Measurements from ENCODE around the gene NECTIN2.

Gene NECTIN2

DNA sequence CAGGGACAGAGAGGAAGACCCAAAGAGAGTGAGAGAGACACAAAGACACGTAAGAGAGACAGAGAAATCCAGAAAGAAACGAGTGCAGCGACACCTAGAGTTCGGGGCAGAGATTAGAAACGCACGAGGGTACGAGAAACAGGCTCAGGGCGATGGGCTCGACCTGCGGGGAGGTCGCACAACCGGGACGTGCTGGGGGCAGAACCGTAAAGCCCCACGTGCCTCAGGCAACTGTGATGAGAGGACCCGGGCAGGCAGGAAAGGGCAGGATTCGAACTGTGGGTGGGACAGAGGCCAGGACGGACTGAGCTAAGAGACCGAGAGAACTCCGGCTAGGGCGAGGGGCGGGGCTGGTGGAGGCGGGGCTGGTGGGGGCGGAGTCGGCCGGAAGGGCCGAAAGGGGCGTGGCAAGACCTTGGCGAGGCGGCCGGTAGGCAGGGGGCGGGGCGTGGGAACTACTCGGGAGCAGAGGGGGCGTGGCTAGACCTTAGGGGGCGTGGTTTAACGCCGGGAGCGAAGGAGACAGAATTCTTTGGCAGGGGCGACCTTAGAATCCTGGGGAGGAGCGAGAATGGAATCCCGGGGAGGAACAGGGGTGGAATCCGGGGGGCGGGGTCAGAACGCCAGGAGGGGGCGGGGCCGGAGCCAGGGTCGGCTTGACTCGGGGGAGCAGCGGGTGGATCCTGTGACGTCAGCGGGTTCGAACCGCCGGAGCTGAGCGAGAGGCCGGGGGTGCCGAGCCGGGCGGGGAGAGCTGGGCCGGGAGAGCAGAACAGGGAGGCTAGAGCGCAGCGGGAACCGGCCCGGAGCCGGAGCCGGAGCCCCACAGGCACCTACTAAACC lies at the start of gene NECTIN2:
TSS of gene NECTIN2 (plus strand) at position 686 of the 843 bp plus-strand sequence. CDS start 229 bp downstream, outside the sequence.
- peak; percentile 98 for DNase-seq (ENCODE audit: low read depth, low spot score)

DNA sequence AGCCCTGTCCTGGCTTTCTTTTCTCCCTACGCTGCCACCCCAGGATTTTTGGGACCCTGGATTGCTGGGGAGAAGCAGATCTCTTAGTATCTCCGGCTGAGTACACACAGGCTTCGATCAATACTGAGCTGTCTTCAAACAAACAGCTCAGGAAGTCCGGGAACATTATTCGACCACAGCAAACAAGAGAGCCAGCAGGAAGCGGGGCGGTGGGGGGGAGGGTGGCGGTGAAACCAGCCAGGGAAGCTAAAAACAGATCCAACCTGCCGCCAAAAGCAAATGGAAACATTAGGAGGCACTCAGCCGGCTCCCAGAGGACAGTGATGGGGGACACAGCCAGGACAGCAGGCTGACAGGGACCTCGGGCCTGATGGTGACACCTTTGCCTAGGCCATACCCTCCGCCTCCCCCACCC lies 49.4 kb upstream of the NECTIN2 start:
- DNase-seq (ENCODE audit: low read depth, low spot score), result peak; percentile 60

DNA sequence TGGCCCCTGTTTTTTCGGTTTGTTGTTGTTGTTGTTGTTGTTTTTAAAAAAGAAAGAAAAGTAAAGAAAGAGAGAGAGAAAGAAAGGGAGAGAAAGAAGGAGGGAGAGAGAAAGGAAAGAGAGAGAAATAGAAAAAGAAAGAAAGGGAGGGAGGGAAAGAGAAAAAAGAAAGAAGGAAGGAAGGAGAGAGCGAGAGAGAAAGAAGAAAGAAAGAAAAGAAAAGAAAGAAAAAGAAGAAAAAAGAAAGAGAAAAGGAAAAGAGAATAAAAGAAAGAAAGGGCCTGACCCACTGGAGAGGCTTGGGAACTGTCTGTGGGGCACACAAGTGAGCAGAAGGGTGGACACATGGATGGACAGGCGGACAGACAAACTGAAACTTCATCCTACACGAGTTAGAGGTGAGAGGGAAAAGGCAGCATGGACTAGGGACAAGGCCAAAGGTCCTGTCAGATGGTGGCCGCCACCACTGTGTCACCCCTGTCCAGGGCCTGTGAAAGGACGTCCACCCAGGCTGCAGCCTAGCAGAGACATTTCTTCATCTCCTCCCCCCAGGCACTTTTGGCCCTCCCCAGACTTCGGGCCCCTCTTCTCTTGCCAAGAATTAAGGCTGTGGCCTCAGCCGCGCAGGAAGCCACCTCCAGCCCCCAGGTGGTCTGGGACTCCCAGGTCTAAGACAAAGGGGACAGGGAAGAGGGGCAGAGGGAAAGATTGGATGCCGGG lies 46.3 kb upstream of the NECTIN2 start:
- peak; percentile 41 for DNase-seq (ENCODE audit: low read depth, low spot score)

DNA sequence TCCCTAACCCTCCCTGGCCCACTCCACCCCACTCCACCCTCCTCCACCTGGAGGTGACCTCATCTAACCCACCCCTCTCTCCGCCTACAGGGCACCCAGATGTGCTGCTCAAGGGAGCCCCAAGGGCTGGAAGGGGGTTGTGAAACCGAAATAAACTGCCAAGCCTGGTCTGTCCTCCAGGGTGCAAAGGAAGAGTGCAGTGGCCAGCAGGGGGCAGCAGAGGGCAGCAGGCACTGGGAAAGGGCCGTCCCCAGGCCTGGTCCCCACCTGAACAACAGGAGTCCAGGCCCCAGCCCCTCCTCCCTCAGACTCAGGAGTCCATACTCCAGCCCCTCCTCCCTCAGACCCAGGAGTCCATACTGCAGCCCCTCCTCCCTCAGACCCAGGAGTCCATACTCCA lies 45.6 kb upstream of the NECTIN2 start:
- peak; percentile 95 for DNase-seq (ENCODE audit: low read depth, low spot score)

DNA sequence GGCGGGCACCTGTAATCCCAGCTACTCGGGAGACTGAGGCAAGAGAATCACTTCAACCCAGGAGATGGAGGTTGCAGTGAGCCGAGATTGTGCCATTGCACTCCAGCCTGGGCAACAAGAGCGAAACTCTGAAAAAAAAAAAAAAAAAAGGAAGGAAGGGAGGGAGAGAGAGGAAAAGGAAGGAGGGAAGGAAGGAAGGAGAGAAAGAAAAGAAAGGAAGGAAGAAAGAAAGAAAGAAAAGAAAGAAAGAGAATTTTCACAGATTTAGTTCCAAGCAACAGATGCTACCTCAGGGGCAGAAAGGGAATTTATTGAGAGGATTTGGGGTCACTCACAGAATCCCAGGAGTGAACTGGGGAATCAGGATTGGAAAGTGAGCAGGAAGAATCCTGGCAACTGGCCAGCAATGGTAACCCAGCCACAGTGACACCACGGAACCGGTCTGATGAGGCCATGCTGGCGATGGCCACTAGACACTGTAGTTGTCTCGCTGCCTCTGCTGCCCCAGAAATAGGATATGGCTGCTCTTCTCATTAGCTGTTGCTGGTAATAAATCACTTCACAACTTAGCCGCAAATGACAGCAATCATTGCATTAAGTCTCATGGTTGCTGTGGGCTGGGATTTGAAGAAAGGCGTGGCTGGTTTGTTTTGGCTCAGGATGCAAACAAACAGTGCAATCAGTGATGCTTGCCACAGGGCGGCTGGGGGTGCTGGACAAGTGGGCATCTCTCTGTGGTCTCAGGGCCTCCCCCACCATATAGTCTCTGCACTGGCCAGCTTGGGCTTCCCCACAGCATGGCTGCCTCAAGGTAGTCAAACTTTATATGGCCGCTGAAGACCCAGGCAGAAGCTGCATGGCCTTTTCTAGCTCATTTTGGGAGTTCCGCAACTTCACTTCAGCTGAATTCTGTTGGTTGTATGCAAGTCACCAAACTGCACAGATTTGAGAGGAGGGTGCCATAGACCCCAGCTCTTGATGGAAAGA lies 42.4 kb upstream of the NECTIN2 start:
- no peak for DNase-seq (ENCODE audit: low read depth, low spot score)

DNA sequence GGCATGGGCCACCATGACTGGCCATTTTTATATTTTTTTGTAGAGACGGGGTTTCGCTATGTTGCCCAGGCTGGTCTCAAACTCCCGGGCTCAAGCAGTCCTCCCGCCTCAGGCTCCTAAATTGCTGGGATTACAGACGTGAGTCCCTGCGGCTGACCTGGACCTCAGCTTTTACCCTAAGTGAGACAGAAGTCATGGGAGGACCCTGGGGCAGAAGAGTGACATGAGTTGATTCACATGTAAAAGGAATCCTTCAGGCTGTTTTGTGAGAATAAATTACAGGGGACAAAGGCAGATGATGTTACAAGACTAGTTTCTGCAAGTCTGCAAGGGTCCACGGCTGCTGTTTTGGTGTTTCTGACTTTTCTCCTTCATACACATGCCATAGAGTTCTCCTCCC lies 39.8 kb upstream of the NECTIN2 start:
- peak; percentile 93 for DNase-seq (ENCODE audit: low read depth, low spot score)

DNA sequence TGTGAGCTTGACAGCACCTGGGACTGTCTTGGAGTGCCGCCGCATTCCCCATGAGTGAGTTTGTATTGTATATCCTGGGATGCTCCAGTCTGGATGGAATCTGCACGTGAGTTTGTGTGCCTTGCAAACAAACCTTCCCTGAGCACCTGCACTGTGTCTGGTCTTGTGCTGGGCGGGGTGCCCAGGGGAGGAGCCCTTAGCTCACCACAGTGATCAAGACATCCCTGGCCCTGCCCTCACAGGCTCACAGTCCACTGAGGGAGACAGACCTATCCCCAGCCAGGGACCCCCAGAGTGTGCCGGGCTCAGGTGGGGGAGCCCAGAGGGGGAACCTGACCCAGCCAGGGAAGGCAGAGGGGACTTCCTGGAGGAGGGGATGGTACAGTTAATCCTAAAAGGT lies 38.9 kb upstream of the NECTIN2 start:
- peak; percentile 45 for DNase-seq (ENCODE audit: low read depth, low spot score)

DNA sequence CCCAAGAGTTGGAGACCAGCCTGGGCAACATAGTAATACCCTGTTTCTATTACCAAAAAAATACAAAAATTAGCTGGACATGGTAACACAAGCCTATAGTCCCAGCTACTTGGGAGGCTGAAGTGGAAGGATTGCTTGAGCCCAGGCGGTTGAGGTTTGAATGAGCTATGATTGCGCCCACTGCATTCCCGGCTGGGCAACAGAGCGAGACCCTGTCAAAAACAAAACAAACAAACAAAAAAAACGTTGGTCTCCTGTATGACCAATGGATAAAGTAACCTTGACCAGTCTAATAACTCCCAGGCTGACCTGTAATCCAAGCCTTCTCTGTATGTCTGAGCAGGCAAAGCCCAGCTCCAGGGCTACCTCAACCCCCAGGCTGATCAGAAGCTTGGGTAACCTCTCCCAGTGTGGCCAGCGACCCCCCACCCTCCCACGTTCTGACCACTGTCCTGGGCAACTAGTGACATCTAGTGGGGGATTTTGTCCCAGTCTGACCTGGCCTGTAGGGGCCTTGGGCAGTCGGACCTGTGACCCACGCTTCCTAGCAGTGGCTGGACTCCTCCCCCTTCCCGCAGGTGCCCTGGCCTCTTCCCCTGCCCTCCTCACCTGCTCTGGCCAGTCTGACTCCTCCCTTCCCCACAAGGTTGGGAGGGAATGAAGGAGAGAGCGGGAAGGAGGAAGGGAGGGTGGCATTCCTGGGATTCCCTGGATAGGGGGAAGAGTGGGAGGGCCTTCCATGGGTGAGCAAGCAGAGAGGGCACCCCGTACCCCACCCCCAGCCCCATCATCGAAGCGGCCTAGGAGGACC lies 38.2 kb upstream of the NECTIN2 start:
- peak; percentile 97 for DNase-seq (ENCODE audit: low read depth, low spot score)

DNA sequence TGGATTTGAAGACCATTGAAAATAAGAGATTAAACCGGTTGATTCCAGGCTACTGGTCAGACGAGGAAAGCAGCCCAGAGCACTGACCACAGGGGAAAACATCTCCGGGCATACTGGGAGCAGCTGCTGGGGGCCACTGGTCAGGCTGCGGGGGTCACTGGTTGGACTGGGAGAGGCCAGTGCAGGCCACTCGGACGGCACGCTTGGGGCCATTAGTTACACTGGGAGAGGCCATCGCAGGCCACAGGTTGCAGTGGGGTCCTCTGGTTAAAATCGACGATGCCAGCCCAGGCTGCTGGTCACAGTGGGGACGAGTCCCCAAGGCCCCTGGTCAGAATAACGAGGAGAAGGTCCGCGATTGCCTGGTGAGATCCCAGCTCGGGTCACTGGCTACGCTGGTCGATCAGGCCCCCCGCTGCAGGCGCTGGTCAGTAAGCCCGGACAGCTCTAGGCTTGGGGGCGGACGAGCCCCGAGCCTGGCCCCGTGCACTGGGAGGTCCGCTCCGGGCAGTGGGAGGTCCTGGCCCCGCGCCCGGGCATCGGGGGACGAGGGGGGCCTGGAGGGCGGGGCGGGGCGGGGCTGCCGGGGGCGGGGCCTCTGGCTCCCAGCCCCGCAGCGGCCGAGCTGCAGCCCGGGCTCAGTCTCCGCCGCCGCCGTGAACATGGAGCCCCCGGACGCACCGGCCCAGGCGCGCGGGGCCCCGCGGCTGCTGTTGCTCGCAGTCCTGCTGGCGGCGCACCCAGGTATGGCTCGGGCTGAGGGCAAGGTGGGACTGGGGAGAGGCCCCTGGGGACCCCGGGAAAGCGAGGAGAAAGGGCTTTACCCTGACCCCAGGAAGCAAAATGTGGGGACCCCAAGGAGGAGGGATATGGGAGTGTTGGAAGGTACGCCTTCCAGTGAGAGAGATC lies 37.4 kb upstream of the NECTIN2 start, which contains the start of gene BCAM:
TSS of gene BCAM (plus strand) at position 641 of the 909 bp plus-strand sequence. CDS start at position 663, 22 bp downstream.
- DNase-seq (ENCODE audit: low read depth, low spot score), result peak; percentile 61

DNA sequence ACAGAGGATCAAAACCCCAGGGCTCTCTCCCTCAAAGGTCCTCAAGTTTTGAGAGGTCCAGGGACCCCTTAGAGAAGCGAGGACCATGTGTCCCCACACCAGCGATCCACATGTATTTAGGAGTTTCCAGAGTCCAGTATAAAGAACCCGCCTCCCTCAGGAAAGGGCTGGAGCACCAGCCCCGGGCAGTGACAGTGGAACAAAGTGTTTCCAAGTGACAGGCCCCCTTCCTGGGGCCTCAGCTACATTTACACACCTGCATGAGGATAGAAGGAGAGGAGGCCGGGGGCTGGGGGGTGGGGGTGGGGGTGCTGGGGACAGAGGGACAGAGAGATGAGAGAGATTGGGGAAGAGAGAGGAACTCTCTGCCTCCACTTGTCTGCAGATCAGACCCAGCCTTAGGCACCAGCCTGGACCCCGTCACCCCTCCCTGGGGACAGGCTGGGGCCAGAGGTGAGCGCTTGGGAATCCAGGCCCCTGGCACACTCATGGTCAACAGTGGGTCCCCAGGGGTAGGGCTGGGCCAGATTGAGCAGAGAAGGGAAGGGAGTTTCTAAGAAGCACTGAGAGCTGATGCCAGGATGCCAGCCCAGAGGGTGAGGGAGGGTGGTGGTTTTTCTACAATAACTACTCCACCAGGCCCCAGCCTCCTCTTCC lies 36.4 kb upstream of the NECTIN2 start:
- peak; percentile 17 for DNase-seq (ENCODE audit: low read depth, low spot score)

DNA sequence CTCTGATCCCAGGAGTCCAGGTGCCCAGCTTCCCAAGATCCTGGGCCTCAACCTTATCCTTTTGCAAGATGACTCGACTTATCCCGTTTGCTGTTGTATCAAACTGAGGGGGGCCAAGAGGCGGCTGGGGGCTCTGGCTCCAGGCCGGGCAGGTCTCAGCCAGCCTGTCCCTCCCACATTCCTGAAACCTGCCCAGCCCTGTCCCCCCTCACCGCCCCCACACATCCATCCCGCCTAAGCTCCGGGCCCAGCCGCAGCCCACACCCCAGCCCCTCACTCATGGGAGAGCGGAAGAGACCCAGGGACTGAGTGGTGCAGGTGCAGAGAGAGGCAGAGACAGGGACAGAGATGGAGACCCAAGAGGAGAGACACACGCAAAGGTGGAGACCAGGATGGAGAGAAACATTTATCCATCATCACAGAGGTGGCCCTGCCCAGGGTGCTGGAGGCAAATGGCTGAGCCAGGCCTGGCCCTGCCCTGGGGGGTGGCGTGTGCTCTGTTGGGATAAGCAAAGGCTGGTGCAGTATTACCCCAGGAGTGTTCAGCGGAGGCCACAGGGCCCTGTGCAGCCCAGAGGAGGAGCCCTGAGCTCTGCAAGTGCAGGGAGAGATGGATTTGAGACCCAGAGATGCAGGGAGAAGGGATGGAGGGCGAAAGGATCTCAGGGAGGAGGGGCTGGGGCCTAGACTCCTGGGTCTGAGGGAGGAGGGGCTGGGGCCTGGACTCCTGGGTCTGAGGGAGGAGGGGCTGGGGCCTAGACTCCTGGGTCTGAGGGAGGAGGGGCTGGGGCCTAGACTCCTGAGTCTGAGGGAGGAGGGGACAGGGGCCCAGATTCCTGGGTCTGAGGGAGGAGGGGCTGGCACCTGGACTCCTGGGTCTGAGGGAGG lies 35.6 kb upstream of the NECTIN2 start:
- peak; percentile 30 for DNase-seq (ENCODE audit: low read depth, low spot score)

DNA sequence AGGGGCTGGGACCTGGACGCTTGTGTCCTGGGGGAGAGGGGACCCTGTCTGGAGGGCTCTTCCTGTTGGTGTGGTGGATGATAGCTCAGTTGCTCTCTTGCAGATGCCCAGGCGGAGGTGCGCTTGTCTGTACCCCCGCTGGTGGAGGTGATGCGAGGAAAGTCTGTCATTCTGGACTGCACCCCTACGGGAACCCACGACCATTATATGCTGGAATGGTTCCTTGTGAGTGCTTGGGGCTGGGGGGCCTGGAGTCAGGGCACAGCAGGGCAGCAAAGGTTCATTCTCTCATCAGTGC lies 35.0 kb upstream of the NECTIN2 start:
- DNase-seq (ENCODE audit: low read depth, low spot score), result no peak

DNA sequence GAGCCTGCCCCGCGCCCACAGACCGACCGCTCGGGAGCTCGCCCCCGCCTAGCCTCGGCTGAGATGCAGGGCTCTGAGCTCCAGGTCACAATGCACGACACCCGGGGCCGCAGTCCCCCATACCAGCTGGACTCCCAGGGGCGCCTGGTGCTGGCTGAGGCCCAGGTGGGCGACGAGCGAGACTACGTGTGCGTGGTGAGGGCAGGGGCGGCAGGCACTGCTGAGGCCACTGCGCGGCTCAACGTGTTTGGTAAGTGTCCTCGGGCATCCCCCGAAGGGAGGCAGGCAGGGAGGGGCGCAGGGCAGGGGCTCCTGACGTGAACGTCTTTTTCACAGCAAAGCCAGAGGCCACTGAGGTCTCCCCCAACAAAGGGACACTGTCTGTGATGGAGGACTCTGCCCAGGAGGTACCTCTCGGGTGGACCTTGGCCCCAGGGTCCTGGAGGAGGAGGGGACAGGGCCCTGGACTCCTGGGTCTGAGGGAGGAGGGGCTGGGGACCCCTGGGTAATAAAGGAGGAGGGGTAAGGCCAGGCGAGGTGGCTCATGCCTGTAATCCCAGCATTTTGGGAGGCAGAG lies 33.9 kb upstream of the NECTIN2 start:
- no peak for DNase-seq (ENCODE audit: low read depth, low spot score)

DNA sequence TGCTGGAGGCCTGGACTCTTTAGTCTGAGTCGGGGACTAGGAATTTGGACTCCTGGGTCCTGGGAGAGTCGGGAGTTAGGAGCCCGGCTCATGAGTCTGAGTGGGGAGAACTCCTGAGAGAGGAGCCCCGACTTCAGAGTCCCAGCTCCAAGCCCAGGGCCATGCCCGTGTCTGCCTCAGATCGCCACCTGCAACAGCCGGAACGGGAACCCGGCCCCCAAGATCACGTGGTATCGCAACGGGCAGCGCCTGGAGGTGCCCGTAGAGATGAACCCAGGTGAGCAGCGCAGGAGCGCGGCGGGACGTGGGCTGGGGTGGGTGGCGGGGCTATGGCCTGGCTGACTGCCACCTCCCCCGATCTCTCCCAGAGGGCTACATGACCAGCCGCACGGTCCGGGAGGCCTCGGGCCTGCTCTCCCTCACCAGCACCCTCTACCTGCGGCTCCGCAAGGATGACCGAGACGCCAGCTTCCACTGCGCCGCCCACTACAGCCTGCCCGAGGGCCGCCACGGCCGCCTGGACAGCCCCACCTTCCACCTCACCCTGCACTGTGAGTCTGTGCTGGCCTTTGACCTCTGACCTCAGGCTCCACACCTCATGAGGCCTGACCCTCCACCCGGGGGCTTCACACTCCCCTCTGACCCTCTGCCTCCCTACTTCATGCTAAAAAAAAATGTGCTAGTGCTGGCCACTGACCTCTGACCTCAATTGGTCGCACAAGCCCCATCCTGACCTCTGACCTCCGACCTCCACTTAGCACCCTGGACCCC lies 32.8 kb upstream of the NECTIN2 start:
- DNase-seq (ENCODE audit: low read depth, low spot score), result peak; percentile 51

DNA sequence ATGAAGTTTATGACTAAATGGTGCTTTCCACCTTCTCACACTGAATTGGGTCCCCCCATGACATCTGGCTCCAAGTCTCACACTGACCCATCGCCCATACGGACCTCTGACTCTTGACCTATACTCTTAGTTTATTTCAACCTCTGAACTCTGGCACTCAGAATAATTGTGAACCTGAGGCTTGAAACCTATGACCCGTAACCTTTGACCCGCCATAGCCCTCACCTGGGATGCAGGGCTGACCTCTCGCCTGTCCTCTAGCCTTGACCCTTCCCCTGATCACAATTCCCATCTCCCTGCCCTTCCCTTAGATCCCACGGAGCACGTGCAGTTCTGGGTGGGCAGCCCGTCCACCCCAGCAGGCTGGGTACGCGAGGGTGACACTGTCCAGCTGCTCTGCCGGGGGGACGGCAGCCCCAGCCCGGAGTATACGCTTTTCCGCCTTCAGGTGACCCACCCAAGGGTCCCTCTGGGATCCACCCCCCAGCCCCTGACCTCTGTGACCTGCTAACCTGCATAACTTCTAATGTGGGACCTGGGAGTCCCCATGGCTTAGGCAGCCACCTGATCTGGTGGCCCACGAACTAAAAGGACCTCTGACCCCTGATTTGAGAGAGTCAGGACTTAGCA lies 32.1 kb upstream of the NECTIN2 start:
- no peak for DNase-seq (ENCODE audit: low read depth, low spot score)

DNA sequence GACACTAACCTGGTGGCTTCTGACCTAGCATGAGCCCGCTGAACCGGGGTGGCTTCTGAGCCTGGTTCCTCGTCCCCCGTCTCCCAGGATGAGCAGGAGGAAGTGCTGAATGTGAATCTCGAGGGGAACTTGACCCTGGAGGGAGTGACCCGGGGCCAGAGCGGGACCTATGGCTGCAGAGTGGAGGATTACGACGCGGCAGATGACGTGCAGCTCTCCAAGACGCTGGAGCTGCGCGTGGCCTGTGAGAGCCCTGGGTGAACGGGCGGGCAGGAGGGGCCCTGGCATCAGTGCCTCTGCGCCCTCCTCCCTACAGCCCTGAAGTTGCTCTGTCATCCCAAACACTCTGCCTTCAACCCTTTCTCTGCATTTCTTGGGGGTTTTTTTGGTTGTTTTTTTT lies 31.6 kb upstream of the NECTIN2 start:
- no peak for DNase-seq (ENCODE audit: low read depth, low spot score)

DNA sequence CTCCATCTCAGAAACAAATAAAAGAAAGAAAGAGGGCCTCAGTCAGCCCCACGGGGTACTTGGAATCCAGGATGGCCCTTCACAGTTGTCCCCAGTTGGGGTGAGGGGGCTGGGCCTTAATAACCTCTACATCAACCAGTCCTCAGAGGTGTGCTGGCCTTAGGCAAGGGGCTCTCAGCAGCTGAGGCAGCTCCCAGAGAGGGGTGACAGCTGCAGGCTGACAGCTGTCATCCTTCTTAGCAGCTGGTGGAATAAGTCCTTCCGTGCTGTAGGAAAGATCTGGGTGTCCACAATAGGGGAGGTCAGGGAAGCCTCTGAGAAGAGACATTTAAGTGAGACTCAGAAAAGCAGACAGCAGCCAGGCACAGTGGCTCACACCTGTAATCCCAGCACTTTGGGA lies 29.8 kb upstream of the NECTIN2 start:
- no peak for DNase-seq (ENCODE audit: low read depth, low spot score)
